ENCODE measurements around the gene USP12.

USP12 gene

DNA sequence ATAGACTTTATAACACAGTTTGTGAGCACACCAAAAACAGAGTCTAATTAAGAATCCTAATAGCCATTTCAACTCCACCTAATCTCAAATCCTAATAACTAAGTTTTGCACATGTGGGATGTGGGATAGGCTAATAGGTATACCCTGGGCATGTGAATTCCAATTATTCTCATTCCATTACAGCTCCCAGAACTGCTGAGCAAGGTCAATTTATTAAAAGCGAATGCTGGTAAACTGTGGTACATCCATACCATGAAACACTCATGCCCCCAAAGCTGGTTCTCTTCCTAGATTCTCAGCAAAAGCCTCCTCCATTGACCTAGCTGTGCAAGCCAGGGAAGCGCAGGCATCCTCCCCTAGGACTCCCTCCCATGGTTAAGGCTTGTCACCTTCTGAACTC, 113.8 kb downstream of the USP12 start:
- Histone ChIP-seq H3K9me3 (ENCODE audit: insufficient read depth, low read length) (no peaks in the 10 kb centered on the region), H3K9ac (ENCODE audit: low read length) (no peak overlapping the region), H2AFZ (ENCODE audit: low read depth, low read length) (no peak overlapping the region), H3K27me3 (ENCODE audit: low read depth, low read length) (no peaks in the 10 kb centered on the region), H3K4me2 (ENCODE audit: low read length) (no peak overlapping the region), H3K79me2 (ENCODE audit: low read length) (no peaks in the 10 kb centered on the region), H3K4me1 (ENCODE audit: low read length) (no peaks in the 10 kb centered on the region), H4K20me1 (ENCODE audit: insufficient read depth, low read length) (peaks cover 19% of the 10 kb centered on the region), H3K36me3 (replicated peaks; ENCODE audit: low read depth, low read length) (peaks cover 16% of the 10 kb centered on the region), H3K27ac (ENCODE audit: low read length) (no peak overlapping the region), H3K4me3 (ENCODE audit: low read length) (no peak overlapping the region)
- TF ChIP-seq, protein P1, sequence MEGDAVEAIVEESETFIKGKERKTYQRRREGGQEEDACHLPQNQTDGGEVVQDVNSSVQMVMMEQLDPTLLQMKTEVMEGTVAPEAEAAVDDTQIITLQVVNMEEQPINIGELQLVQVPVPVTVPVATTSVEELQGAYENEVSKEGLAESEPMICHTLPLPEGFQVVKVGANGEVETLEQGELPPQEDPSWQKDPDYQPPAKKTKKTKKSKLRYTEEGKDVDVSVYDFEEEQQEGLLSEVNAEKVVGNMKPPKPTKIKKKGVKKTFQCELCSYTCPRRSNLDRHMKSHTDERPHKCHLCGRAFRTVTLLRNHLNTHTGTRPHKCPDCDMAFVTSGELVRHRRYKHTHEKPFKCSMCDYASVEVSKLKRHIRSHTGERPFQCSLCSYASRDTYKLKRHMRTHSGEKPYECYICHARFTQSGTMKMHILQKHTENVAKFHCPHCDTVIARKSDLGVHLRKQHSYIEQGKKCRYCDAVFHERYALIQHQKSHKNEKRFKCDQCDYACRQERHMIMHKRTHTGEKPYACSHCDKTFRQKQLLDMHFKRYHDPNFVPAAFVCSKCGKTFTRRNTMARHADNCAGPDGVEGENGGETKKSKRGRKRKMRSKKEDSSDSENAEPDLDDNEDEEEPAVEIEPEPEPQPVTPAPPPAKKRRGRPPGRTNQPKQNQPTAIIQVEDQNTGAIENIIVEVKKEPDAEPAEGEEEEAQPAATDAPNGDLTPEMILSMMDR (IDR thresholded peaks at IDR 0.05; ENCODE audit: low read depth, low read length): no peak
- TF ChIP-seq EZH2phosphoT487 (IDR thresholded peaks at IDR 0.05; ENCODE audit: low read depth): no peak

DNA sequence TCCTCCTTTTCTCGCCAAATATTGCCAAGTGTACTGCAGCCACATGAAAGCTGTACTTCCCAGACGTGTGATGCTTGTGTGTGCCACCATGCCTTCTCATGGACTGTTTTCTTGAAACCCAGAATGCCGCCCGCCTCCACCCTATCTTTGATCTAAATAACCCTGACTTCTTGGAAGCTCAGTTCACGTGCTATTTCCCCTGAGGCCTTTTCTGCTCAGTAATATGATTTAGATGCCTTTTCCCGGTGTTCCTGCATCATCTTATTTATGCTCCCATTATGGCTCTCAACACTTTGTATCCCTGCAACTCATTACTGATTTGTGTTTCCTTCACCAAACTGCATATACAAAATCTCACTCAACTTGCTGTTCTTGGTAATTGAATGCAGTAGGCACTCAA, 116.1 kb downstream of the USP12 start:
- no peak overlapping the region for H3K9ac ChIP-seq (ENCODE audit: low read length)
- H3K9me3 ChIP-seq (ENCODE audit: insufficient read depth, low read length): no peaks in the 10 kb centered on the region
- no peaks in the 10 kb centered on the region for H3K27me3 ChIP-seq (ENCODE audit: low read depth, low read length)
- peaks cover 19% of the 10 kb centered on the region for H3K36me3 ChIP-seq (replicated peaks; ENCODE audit: low read depth, low read length)
- H3K4me1 ChIP-seq (ENCODE audit: low read length): no peaks in the 10 kb centered on the region
- H3K79me2 ChIP-seq (ENCODE audit: low read length): no peaks in the 10 kb centered on the region
- no peak overlapping the region for H3K4me3 ChIP-seq (ENCODE audit: low read length)
- H3K4me2 ChIP-seq (ENCODE audit: low read length): no peak overlapping the region
- no peak overlapping the region for H3K27ac ChIP-seq (ENCODE audit: low read length)
- H4K20me1 ChIP-seq (ENCODE audit: insufficient read depth, low read length): peaks cover 19% of the 10 kb centered on the region
- no peak overlapping the region for H2AFZ ChIP-seq (ENCODE audit: low read depth, low read length)
- TF ChIP-seq, protein P1 (IDR thresholded peaks at IDR 0.05; ENCODE audit: low read depth, low read length): no peak
- TF ChIP-seq EZH2phosphoT487 (IDR thresholded peaks at IDR 0.05; ENCODE audit: low read depth): no peak

DNA sequence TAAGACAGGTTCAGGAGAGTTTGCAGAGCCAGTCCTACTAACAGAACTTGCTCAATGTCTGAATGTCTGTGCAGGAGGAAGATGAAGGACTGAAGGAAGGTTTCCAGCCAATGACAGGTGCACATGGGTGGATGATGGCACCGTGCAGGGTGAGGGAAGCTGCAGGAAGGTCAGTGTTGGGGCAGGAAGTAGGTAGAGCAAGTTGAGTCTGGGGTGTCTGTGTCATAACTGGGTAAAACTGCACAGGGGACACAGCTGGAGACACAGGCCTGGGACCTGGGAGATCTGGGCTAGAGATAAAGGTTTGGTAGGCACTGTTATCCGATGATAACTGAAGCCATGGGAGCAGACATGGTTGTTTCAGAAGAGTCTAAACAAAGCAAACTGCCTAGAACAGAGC, 116.9 kb downstream of the USP12 start:
- Histone ChIP-seq H3K4me1 (ENCODE audit: low read length) (no peaks in the 10 kb centered on the region), H2AFZ (ENCODE audit: low read depth, low read length) (no peak overlapping the region), H3K79me2 (ENCODE audit: low read length) (no peaks in the 10 kb centered on the region), H3K9me3 (ENCODE audit: insufficient read depth, low read length) (no peaks in the 10 kb centered on the region), H3K27me3 (ENCODE audit: low read depth, low read length) (no peaks in the 10 kb centered on the region), H3K9ac (ENCODE audit: low read length) (no peak overlapping the region), H3K4me3 (ENCODE audit: low read length) (no peak overlapping the region), H3K4me2 (ENCODE audit: low read length) (no peak overlapping the region), H3K27ac (ENCODE audit: low read length) (no peak overlapping the region), H3K36me3 (replicated peaks; ENCODE audit: low read depth, low read length) (peaks cover 23% of the 10 kb centered on the region), H4K20me1 (ENCODE audit: insufficient read depth, low read length) (peaks cover 15% of the 10 kb centered on the region)
- TF ChIP-seq, protein P1 (IDR thresholded peaks at IDR 0.05; ENCODE audit: low read depth, low read length): no peak
- TF ChIP-seq EZH2phosphoT487 (IDR thresholded peaks at IDR 0.05; ENCODE audit: low read depth): no peak

DNA sequence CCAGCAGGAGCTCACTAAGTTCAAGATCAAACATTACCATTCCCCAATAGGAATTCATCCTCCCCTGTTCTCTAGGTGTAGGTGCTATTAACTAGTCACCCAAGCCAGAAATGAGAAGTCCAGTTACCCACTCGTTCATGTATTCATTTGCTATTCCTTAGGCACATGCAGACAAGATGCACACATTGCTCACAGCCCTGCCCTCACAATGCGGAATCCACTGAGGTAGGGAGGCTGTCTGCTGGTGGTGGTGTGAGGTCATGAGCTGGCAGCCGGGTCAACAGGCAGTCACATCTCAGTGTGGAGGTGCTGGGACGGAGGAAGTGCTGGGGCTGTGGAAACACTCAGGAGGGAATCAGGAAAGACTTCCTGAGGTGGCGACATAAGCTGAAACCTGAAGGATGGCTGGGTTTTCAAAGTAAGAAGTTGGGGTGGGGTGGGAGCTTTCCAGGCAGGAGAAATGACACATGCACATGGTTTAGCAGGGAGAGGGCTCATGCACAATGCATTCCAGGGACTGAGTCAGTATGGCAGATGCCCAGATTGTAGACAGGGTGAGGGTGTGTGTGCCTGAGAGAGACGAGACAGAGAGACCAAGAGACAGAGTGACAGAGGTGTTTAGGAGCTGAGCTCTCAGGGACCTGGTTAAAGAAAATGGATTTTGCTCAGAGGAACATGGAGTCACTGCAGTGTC, 117.6 kb downstream of the USP12 start:
- Histone ChIP-seq H3K27ac (ENCODE audit: low read length) (no peak overlapping the region), H3K9me3 (ENCODE audit: insufficient read depth, low read length) (no peaks in the 10 kb centered on the region), H3K4me1 (ENCODE audit: low read length) (no peaks in the 10 kb centered on the region), H3K4me2 (ENCODE audit: low read length) (no peak overlapping the region), H3K27me3 (ENCODE audit: low read depth, low read length) (no peaks in the 10 kb centered on the region), H3K36me3 (replicated peaks; ENCODE audit: low read depth, low read length) (peaks cover 23% of the 10 kb centered on the region), H4K20me1 (ENCODE audit: insufficient read depth, low read length) (peaks cover 15% of the 10 kb centered on the region), H3K4me3 (ENCODE audit: low read length) (no peak overlapping the region), H2AFZ (ENCODE audit: low read depth, low read length) (no peak overlapping the region), H3K79me2 (ENCODE audit: low read length) (no peaks in the 10 kb centered on the region), H3K9ac (ENCODE audit: low read length) (no peak overlapping the region)
- no peak for TF ChIP-seq EZH2phosphoT487 (IDR thresholded peaks at IDR 0.05; ENCODE audit: low read depth)
- TF ChIP-seq, protein P1 (IDR thresholded peaks at IDR 0.05; ENCODE audit: low read depth, low read length): no peak

Data from OCI-LY3 (cell line).